Measurements from ENCODE around the gene EIF2B4. TPM values are rescaled to one million over a fixed set of nuclear protein-coding genes. Genes with fewer than 3 reads are reported as not detected.
"Not testable (repeated sequence)": the region's sequence is repeated elsewhere in the genome, so short reads cannot be mapped to it uniquely, and the experiment has no call there.

Gene EIF2B4
- total RNA-seq, 1 donor from 2014 or later = 34.8 TPM

- DNase-seq (ENCODE audit: low spot score in 2 of 2) = no peak
- H3K36me3 ChIP-seq = peaks cover 0 to 6% of the 10 kb centered on the region in 2 donors
- peaks cover 8 to 23% of the 10 kb centered on the region in 2 donors for H3K4me1 ChIP-seq
- H3K4me3 ChIP-seq = no peak overlapping the region
- TF ChIP-seq, protein P1, sequence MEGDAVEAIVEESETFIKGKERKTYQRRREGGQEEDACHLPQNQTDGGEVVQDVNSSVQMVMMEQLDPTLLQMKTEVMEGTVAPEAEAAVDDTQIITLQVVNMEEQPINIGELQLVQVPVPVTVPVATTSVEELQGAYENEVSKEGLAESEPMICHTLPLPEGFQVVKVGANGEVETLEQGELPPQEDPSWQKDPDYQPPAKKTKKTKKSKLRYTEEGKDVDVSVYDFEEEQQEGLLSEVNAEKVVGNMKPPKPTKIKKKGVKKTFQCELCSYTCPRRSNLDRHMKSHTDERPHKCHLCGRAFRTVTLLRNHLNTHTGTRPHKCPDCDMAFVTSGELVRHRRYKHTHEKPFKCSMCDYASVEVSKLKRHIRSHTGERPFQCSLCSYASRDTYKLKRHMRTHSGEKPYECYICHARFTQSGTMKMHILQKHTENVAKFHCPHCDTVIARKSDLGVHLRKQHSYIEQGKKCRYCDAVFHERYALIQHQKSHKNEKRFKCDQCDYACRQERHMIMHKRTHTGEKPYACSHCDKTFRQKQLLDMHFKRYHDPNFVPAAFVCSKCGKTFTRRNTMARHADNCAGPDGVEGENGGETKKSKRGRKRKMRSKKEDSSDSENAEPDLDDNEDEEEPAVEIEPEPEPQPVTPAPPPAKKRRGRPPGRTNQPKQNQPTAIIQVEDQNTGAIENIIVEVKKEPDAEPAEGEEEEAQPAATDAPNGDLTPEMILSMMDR (IDR thresholded peaks at IDR 0.05) = no peak
- H3K9me3 ChIP-seq = no peaks in the 10 kb centered on the region
- intact Hi-C loops (cut with DNase I) = loop anchor here (10.0 kb wide), 1 partner anchor 140 kb away; the partner anchor contains the start of genes ATRAID, CAD and SLC5A6
- no peaks in the 10 kb centered on the region for H3K27me3 ChIP-seq
- no peak overlapping the region for H3K27ac ChIP-seq
Observed at GRCh38 chr2:27354597-27354927, 15.6 kb downstream of the EIF2B4 start.

DNA sequence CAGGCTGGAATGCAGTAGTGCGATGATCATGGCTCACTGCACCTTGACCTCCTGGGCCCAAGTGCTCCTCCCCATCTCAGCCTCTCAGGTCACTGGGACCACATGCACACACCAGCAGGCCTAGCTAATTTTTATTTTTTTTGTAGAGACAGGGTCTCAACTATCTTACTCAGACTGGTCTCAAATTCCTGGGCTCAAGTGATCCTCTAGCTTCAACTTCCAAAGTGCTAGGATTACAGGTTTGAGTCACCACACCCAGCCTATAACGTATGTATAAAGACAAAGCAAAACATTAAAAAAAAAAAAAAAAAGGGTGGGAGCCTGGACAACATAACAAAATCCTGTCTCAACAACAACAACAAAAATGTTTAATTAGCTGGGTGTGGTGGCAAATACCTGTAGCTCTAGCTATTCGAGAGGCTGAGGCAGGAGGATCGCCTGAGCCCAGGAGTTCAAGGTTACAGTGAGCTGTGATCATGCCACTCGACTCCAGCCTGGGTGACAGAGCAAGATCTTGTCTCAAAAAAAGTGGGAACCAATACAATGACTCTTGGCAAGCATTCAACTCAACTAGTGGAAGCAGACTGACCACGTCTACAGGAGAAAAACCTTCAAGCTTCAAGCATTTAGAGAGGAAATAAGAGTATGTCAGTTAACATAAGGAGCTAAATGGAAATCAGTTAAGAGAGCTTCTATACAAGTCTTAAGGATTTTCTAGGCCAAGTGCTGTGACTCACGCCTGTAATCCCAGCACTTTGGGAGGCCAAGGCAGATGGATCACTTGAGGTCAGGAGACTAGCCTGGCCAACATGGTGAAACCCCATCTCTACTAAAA, 16.2 kb downstream of the EIF2B4 start:
- no peak overlapping the region for H3K27ac ChIP-seq
- H3K27me3 ChIP-seq = no peaks in the 10 kb centered on the region
- DNase-seq (ENCODE audit: low spot score in 2 of 2) = no peak
- TF ChIP-seq, protein P1 (IDR thresholded peaks at IDR 0.05) = no peak
- intact Hi-C loops (cut with DNase I) = loop anchor here (10.0 kb wide), 1 partner anchor 139 kb away; the partner anchor contains the start of genes ATRAID, CAD and SLC5A6
- H3K4me3 ChIP-seq = no peak overlapping the region
- H3K36me3 ChIP-seq = peaks cover 0 to 6% of the 10 kb centered on the region in 2 donors
- H3K4me1 ChIP-seq = peaks cover 8 to 23% of the 10 kb centered on the region in 2 donors
- no peaks in the 10 kb centered on the region for H3K9me3 ChIP-seq

GRCh38 chr2:27353386-27353761, 16.8 kb downstream of the EIF2B4 start:
- intact Hi-C loops (cut with DNase I) = loop anchor here (10.0 kb wide), 1 partner anchor 139 kb away; the partner anchor contains the start of genes ATRAID, CAD and SLC5A6
- H3K36me3 ChIP-seq; DNase-seq (ENCODE audit: low spot score in 2 of 2); H3K9me3 ChIP-seq; H3K27ac ChIP-seq; H3K4me3 ChIP-seq; H3K27me3 ChIP-seq: not testable (repeated sequence)
- H3K4me1 ChIP-seq = peaks cover 8 to 22% of the 10 kb centered on the region in 2 donors

DNA sequence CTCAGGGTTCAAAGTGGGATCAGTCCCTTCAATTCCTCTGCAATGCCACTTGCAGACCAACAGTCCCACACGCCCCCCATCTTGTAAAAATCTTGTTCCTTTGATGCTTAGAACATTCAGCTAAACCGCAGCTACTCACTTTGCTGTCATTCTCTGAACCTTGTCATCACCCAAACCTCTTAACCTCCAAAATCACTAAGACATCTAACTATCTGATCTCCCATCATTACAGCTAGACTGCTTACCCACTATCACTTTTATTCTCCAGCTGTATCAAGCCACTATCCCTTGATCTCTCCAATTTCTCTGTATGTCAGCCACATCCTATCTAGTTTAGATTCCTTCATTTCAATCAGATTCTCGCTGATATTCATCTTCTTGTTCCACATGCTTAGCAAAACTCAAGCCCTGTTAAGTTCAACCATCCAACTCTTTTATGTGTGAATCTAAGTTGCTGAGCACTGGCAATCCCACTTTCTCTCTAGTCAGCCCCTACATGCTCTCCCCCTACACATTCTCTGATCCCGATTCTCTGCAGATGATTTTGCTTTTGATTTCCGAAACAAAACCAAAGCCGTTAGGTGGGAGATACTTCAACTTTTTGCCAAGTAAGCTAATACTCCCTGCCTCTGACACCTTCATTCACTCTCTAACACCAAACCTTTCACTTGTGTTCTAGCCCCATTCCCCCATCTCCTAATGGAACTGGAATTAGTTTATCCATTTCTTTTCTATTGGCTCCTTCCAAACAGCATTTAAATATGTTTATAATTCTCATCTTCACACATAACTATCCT, 18.1 kb downstream of the EIF2B4 start:
- no peak overlapping the region for H3K4me3 ChIP-seq
- no peak for DNase-seq (ENCODE audit: low spot score in 2 of 2)
- H3K27ac ChIP-seq = no peak overlapping the region
- peaks cover 5 to 6% of the 10 kb centered on the region in 2 donors for H3K36me3 ChIP-seq
- TF ChIP-seq, protein P1 (IDR thresholded peaks at IDR 0.05) = no peak
- H3K4me1 ChIP-seq = peaks cover 0 to 11% of the 10 kb centered on the region in 2 donors
- H3K27me3 ChIP-seq = no peaks in the 10 kb centered on the region
- intact Hi-C loops (cut with DNase I) = loop anchor here (10.0 kb wide), 1 partner anchor 137 kb away; the partner anchor contains the start of genes ATRAID, CAD and SLC5A6
- H3K9me3 ChIP-seq = no peaks in the 10 kb centered on the region

DNA sequence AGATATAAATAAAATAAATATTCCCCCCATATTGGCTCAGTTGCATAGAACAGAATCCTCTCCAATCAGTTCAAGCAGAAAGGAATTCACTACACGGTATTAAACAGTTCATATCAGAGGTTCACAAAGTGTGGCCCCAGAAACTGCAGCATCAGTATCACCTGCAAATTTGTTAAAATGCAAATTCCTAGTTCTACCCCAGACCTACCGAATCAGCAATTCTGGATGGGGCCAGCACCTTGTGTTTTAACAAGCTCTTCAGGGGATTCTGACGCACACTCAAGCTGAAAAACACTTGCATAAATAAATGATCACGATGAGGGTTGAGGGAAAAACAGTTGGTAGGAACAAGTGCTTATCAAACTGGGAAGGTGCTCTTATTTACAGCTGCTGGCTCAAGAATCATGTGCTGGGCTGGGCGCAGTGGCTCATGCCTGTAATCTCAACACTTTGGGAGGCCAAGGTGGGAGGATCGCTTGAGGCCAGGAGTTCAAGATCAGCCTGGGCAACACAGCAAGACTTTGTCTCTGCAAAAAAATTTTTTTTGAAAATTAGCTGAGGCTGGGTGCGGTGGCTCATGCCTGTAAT, 19.9 kb downstream of the EIF2B4 start:
- intact Hi-C loops (cut with DNase I) = loop anchor here (10.0 kb wide), 1 partner anchor 135 kb away; the partner anchor contains the start of genes ATRAID, CAD and SLC5A6

More for the DNA sequence above, 19.9 kb downstream of the EIF2B4 start:
- Histone ChIP-seq H3K9me3 (no peaks in the 10 kb centered on the region), H3K27ac (no peak overlapping the region), H3K4me1 (peaks cover 0 to 2% of the 10 kb centered on the region in 2 donors), H3K27me3 (no peaks in the 10 kb centered on the region), H3K4me3 (no peak overlapping the region), H3K36me3 (peaks cover 5 to 6% of the 10 kb centered on the region in 2 donors)
- TF ChIP-seq, protein P1 (IDR thresholded peaks at IDR 0.05) = no peak
- DNase-seq (ENCODE audit: low spot score in 2 of 2) = no peak
